K562 (cell line): Measurements from ENCODE around the gene MAK.

Experiments
- CBX3 ChIP-seq, 2 experiments: IDR thresholded peaks; 1 replicate in 1 of 2; 2 replicates in 1 of 2; pipeline ENCODE4 v1.6.1; 2012; ENCODE audit warnings: inconsistent platforms in 2 of 2, low read length in 2 of 2, borderline replicate concordance in 1 of 2, control low read depth in 1 of 2
- CTCF ChIP-seq, 3 experiments: IDR thresholded peaks in 2 of 3; conservative IDR thresholded peaks in 1 of 3; 2 replicates each; pipeline ENCODE4 v1.5.1; 2011 to 2012; ENCODE audit warnings: low read length in 3 of 3, mild to moderate bottlenecking in 3 of 3, control low read depth in 2 of 3, improper control_type of control experiment in 1 of 3, inconsistent platforms in 1 of 3, low read depth in 1 of 3, mixed read lengths in 1 of 3, moderate library complexity in 1 of 3; ENCODE audit not compliant: insufficient read depth in 2 of 3
- DLX4 ChIP-seq: fragments of 250-450 bp; sonication (Bioruptor Pico); IDR thresholded peaks from 2 replicates; pipeline ENCODE4 v1.6.1; 2021; ENCODE audit warnings: mild to moderate bottlenecking
- ESRRA ChIP-seq: fragments of 450-650 bp; IDR thresholded peaks from 2 replicates; pipeline ENCODE4 v1.6.1; 2014; ENCODE audit warnings: low read depth, mild to moderate bottlenecking, moderate library complexity, borderline replicate concordance
- FOS ChIP-seq: IDR thresholded peaks from 3 replicates; pipeline ENCODE4 v1.6.1; 2011; ENCODE audit not compliant: insufficient read length; ENCODE audit errors: extremely low read depth
- GABPB1 ChIP-seq: sonication (generic); formaldehyde crosslinking; IDR thresholded peaks from 2 replicates; pipeline ENCODE4 v1.8.0; 2022; ENCODE audit warnings: mild to moderate bottlenecking, missing genetic modification reagents
- POLR2AphosphoS2 ChIP-seq: IDR thresholded peaks from 2 replicates; pipeline ENCODE4 v1.6.1; 2012; ENCODE audit warnings: low read length, improper control_type of control experiment
- SMAD3 ChIP-seq: fragments of 450-650 bp; formaldehyde crosslinking; conservative IDR thresholded peaks from 2 replicates; pipeline ENCODE4 v1.4.0; 2020; ENCODE audit warnings: mild to moderate bottlenecking
- ZFP36 ChIP-seq: fragments of 150-350 bp; IDR thresholded peaks from 2 replicates; pipeline ENCODE4 v1.6.1; 2018; ENCODE audit warnings: low read length, low read depth; ENCODE audit not compliant: partially characterized antibody
- ZSCAN29 ChIP-seq: fragments of 450-650 bp; IDR thresholded peaks from 2 replicates; pipeline ENCODE4 v1.6.1; 2017

DNA sequence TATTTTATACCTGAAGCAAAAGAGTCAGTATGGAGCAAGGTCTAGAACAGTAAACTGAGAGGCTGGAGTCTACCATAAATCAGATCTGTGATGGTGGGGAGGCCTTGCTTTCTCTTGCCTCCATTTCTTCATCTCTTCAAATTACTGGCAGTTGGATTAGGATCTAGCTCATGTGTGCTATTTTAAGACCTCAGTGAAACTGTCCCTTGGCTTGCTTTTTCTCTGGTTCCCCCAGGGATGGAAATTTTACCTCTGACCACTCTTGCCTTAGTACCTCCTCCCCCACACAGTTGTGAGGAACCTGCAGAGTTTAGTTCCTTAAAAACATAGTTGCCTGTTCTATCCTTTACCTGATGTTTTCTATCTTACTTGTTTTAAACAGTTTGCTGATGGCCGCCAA lies 82.3 kb downstream of the MAK start:
- TF ChIP-seq CTCF (IDR thresholded peaks at IDR 0.05 in 2 of 3, conservative IDR thresholded peaks at IDR 0.05 in 1 of 3; ENCODE audit: insufficient read depth in 2 of 3, low read depth in 1 of 3, low read length in 3 of 3) (no peak), DLX4 (CRISPR knock-in tag) (no peak), ZFP36 (no peak), ZSCAN29 (no peak), ESRRA (no peak), FOS (no peak), GABPB1 (CRISPR knock-in tag) (no peak), POLR2AphosphoS2 (no peak), CBX3 (IDR thresholded peaks at IDR 0.05; ENCODE audit: borderline replicate concordance in 1 of 2, low read length in 2 of 2) (no peak), SMAD3 (CRISPR knock-in tag) (no peak)
